OCI-LY3 (cell line): ENCODE data around the gene TMEM51.

ENCODE experiments used
- EZH2phosphoT487 ChIP-seq: fragments of 200-600 bp; shearing (Covaris generic); IDR thresholded peaks from 2 replicates; pipeline ENCODE4 v1.6.1; 2018; ENCODE audit warnings: antibody characterized with exemption, mixed run types, low read depth
- TF ChIP-seq, protein P1 (sequence below): fragments of 200-600, 300-600 bp; sonication (generic); IDR thresholded peaks from 2 replicates; pipeline ENCODE4 v1.5.1; 2014; ENCODE audit warnings: antibody characterized with exemption, low read length, low read depth

DNA sequence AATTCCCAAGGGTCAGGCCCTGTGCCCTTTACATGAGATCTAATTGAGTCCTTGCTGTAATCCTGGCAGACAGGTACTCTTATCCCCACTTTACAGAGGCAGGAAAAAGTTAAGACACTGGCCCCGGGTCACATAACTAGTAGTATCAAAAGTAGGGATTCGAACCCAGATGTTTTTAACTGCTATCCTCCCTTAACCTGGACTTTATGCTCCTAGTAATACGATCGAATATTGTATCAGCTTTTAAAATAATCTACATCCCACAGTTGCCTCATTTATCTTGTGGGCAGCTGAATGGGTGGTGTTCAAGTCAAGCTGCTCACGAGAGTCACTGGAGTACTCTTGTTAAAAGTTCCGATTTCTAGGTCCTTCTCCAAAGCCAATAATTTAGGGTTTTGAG lies 25.5 kb upstream of the TMEM51 start:
- TF ChIP-seq, protein P1, sequence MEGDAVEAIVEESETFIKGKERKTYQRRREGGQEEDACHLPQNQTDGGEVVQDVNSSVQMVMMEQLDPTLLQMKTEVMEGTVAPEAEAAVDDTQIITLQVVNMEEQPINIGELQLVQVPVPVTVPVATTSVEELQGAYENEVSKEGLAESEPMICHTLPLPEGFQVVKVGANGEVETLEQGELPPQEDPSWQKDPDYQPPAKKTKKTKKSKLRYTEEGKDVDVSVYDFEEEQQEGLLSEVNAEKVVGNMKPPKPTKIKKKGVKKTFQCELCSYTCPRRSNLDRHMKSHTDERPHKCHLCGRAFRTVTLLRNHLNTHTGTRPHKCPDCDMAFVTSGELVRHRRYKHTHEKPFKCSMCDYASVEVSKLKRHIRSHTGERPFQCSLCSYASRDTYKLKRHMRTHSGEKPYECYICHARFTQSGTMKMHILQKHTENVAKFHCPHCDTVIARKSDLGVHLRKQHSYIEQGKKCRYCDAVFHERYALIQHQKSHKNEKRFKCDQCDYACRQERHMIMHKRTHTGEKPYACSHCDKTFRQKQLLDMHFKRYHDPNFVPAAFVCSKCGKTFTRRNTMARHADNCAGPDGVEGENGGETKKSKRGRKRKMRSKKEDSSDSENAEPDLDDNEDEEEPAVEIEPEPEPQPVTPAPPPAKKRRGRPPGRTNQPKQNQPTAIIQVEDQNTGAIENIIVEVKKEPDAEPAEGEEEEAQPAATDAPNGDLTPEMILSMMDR = no peak
- no peak for TF ChIP-seq EZH2phosphoT487
